ENCODE data around the gene CCDC92B.
A peak's percentile ranks its signal among the peaks of the same experiment; 100 is the strongest.

The CCDC92B gene

DNA sequence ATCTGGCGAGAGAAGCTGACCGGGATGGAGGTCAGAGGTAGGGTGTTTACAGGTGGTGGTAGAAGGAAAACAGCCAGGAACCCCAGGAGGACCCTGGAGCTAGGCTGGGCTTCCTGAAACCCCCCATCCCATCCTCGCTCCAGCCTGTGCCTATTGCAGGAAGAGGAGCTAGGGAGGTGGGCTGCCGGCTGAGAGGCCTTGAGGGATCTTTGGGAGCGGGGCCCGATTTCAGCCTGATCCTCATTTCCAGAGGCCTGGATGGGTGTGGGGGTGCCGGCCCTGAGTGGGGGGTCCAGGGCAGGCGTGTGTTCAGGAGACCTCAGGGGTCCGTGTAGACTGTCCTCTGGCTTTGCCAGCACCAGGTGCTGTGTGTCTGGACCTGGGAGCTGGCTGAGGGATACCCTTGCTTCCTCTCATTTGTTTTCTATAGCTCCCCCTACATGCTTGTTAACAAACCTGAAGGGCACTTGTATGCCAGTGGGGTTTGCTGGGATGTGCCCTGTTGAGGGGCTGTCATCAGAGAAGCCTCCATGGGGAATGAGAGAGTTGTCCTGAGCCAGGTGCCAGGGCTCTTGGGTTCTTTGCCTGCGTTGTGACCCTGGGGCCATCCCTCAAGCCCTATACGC, 27.9 kb upstream of the CCDC92B start:
- no peak for DNase-seq

DNA sequence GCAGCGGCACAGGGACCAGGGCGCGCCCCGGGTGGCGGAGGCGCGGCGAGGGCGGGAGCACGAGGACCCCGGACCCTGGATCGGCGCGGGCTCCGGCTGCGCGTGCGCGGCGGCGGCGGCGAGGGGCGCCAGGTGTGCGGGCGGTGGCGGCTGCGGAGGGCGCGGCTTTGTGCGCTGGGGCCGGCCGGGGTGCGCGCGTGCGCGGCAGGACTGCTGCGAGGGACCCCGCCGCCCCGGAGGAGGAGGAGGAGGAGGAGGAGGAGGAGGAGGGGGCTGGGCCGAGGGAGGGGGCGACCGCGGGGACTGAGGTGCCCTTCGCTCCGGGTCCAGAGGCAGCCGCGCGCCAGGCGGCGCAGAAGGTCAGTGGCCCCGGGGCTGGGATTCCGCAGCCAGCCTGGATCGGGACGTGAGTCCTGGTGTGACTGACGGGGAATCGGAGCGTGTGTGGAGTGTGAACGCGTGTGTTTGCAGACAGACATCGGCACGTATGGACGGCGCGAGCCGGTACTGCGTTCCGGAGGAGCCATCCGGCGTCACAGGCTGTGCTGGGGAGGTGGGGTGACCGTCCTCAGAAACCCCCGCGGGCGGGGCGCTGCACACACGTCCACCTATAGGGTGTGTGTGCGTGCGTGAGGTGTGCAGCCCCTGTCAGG, 27.3 kb upstream of the CCDC92B start:
- no peak for DNase-seq

DNA sequence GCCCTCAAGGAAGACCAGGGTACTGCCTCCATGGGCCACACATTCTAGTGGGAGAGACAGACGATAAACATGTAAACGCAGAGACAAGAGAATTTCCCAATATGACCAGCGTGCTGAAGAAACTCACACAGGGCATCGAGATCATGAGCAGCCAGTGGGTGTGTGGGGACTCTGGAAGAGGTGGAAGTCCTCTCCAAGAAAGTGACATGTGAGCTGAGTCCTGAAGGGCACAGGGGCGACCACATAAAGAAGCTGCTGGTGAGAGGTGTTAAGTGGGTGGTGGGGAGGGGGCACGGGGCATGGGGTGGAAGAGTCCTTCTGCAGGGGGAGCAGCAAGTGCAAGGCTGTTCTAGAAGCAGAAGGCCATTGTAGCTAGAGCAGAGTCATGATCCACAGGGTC, 25.8 kb upstream of the CCDC92B start:
- no peak for DNase-seq

DNA sequence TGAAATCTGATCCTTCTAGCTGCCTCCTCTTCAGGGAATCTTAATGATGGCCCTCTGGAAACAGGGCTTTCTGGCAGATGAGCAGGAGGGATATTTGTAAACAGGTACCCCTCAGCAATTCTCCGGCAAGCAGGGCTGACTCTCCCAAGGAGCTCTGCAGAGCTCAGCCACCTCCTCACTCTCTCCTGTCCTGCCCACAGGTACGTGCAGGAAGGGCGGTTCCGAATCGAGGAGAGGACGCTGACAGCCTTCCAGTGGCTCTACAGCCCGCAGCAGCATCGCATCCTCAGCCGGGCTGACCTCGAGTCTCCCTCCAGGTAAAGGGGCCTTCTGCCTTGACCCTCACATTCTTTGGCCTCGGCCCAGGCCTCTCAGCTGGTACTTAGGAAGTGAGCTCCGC, 20.7 kb upstream of the CCDC92B start:
- DNase-seq: no peak

DNA sequence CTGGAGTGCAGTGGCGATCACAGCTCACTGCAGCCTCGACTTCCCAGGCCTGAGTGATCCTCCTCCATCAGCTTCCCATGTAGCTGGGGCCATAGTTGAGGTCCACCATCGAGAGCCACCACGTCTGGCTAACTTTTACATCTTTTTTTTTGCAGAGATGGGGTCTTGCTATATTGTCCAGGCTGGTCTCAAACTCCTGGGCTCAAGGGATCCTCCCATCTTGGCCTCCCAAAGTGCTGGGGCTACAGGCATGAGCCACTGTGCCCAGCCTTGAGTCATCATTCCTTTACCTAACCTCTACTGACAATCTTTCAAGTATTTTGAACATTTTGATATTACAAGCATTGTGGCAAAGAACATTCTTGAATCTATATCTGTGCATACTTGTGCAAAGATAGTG, 9.4 kb upstream of the CCDC92B start:
- no peak for DNase-seq

DNA sequence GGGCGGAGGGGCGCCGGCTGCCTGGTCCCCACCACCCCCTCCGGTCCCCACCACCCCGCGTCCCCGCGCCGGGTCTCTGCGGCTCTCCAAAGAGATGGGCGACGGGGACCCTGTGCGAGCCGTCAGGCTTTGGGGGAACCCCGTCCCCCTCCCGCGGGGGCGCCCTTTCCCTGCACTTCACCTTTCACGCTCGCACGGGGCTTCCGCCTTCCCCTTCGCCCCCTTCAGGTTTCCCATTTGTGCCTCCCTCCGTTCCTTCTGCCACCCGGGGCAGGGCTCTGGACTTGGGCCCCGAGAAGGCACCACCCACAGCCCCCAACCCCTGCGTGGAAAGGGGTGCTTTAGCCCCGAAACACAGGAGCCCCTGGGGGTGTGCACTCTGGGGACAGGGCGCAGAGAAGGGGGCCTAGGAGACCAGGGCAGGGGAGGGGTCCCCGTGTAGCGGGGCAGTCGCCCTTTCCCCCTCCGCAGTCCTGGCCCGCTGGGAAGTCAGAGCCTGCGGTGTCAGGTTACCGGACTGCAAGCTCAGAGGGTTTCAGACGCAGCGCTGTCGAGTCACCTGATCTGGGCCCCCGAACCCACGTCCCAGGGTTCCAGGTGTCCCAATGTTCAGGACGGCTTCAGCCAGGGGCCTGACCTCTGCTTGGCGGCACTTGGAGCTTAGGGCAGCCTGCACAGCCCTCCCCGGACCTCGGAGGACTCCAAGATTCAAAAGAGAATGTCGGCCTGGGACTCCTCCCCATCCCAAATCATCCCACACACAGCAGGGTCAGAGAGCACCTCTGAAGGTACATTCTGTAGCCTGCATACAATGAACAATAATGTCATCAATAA, 6.7 kb upstream of the CCDC92B start:
- DNase-seq: no peak

DNA sequence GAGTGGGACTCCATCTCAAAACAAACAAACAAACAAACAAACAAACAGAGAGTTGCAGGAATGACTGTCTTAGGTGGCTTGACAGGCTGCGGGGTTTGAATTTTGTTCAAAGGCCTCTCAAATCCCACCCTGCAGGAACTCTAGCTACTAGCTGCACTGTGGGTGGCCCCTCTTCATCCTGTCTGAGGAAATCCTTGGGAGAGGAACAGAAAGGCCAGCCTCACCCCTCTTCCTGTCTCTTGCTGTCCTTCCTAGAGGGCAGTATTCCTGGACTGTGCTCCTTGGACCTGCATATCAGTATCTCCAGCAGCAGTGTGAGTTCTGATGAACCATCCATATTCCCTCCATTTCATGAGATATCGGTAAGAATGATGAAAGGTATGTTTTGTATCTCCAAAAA, 2.0 kb upstream of the CCDC92B start:
- DNase-seq: no peak

DNA sequence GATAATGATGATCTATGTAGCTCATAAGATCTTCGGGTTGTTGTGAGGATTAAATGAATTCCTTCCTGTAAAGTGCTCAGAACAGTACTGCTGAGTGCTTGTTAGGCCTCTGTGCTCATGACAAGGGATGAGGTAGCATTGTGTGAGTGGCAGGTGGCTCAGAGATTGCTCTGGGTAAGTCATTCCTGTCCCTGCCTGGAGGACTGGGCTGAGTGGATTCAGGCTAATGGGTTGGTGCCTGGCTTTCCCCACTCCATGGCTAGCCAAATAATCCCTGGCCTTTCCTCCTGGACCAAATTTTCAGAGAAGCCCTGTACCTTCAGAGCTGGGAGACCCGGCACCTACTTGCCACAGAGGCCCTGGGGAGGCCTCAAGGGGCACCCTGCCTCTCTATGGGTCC, 1.3 kb upstream of the CCDC92B start:
- no peak for DNase-seq

DNA sequence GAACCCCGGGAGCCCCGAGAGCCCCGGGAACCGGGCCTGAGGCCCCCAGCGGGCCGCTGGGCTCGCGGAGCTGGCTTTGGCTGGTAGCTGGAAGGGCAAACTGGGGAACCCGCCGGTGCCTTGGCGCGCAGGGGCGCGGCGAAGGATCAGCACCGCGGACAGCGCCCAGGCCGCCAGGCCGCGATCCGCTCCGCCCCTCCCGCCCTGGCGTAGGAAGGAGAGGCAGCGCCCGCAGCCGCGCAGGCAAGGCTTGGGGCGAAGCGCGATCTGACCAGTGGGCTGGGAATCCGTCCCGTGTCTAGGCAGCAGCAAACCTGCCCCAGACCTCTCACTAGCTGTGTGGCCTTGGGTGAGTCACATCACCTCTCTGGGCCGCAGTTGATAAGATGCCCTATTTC, 331 bp upstream of the CCDC92B start:
- DNase-seq: peak; percentile 47

DNA sequence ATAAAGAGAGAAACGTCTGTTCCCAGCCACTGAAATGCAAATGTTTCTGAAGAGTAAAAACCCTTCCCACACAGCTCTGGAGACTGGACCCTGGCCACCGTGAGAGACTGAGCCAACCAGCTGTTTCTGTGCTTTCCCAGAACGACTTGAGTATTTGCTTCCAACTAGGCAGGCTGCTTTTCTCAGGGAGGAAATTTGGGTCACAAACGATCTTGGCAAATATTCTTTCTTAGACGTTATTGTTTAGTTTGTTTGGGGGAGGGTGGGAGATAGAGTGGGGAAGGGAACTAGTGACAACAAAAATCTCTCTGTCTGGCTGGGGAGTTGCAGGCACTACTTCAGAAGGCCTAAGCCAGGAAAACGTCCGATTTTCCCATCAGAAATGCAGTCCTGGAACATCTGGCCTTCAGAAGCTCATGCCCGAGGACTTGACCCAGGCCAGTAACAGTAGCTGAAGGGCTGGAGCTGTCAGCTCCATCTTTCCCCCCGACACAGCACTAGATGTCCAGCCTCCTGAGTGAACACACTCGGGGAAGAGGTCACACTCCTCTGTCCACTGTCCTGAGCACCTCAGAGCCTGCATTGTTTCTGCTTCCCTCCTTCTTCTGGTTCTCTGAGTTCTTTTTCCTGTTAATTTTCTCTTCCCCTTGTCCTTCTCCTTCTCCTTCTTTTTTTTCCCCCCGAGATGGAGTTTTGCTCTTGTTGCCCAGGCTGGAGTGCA, 4.0 kb downstream of the CCDC92B start:
- no peak for DNase-seq

DNA sequence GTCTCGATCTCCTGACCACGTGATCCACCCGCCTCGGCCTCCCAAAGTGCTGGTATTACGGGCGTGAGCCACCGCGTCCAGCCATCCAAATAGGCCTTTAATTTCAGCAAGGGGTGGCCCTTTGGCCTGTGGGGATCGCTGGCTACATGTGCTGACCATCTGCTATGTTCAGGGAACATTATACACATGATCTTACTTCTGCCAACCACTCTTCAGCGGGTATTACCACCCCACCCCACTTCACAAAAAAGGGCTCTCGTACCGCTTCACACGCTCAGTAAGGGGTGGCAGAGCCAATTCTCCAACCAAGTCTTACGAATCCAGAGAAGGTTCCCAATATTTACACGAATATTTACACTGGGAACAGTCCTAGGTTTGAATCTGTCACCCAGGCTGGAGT, 11.8 kb downstream of the CCDC92B start:
- DNase-seq: no peak

DNA sequence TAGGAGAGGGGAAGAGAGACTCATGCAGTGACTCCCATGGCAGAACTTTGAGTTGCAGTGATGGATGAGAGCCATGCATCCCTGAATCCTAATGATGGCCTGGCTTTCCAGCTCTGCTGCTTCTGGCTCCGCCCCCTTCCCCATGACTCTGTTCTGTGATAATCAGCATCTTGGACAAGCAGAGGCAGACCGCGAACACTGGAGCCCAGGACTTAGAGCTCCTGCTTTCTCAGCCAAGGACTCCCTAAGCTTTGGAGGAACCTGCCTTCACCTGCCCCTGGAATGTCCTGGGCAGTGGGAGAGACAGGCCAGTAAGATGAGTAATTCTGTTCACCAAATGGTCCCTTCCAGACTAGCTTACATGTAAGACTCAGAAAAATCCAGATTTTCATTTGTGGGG, 12.5 kb downstream of the CCDC92B start:
- no peak for DNase-seq

DNA sequence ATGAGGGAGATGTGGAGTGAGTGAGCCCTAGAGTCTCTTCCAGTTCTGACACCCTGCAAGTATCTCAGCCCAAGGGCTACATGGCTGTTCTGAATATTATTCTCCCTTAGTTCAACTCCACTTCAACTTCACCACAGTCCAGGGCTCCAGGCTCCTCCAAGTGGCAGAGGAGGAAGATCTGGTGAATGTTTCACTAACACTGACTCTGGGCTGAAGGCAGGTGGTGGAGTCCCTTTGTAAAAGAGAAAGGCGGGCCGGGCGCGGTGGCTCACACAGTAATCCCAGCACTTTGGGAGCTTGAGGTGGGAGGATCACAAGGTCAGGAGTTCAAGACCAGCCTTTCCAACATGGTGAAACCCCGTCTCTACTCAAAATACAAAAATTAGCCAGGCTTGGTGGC, 13.6 kb downstream of the CCDC92B start:
- no peak for DNase-seq

DNA sequence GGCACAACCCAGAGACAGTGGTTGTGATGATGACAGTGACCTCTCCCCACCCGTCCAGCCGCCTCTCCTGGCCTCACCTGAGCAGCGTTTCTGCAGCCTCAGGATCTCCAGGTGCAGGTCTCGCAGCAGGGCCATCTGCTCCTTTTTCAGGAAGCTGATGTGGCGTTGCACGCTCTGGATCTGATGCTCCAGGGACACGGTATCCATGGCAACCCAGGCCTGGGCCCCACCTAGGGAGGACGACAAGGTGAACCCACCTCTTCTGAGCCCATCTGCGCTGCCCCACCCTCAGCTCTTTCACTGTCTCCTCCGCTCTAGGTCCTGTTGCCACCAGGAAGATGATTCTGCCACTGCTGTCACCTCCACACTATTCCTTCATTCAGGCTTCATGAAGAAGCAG, 14.5 kb downstream of the CCDC92B start:
- DNase-seq: no peak

DNA sequence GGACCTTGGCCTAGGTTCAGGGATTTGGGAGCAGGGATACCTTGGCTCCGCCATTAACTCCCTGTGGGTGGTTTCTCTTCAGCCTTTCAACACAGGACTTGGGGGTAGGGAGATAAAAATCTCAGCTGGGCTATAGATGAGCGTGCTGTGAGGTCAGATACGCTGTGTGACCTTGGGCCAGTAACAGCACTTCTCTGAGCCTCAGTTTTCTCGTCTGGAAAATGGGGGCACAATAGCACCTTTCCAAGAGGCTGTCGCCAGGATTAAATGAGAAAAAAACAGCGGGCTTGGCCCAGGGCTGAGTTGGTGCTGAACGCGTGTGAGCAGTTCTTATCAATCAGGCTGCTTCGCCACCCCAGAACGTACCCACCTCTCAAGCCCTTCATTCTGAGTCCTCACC, 17.6 kb downstream of the CCDC92B start:
- DNase-seq: no peak

DNA sequence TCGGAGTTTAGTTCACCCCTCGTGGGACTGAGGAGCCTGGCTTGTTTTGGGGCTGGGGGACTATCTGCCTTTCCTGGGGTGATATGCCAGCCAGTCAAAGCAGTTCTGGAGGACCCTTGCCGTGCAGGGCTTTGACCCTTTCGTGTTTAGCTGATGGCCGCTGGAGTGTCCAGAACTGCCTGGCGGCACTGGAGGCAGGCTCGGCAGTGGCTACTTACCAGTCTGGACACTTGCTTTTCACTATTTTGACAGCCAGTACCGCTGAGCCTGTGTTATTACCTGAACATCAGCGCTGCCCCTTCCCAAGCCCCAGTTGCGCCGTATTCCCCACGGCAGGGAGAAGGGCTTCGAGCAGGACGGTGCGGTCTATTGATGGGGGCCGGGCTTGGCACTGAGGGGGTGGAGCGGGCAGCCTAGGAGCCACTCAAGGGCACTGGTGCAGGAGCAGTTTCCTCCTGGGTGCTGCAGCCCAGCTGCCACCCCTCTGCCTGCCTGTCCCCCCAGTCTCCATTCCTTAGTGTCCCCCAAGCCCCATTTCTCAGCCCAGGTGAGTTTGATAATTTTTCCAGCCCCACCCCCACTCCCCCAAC, 18.6 kb downstream of the CCDC92B start:
- no peak for DNase-seq

DNA sequence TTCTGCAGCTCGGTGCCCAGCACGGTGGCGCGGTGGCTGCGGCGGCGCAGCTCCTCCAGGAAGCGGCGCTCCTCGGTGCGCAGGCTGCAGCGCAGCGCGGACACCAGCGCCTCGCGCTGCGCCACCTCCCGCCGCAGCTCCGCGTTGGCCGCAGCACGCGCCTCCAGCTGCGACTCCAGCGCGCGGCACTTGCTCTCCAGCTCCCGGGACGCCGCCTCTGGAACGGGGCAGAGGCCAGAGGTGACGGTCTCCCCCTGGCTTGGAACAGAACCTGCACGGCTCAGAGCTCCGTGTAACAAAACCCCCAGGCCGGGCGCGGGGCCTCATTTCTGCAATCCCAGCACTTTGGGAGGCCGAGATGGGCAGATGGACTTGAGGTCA, 24.7 kb downstream of the CCDC92B start:
- DNase-seq: no peak

DNA sequence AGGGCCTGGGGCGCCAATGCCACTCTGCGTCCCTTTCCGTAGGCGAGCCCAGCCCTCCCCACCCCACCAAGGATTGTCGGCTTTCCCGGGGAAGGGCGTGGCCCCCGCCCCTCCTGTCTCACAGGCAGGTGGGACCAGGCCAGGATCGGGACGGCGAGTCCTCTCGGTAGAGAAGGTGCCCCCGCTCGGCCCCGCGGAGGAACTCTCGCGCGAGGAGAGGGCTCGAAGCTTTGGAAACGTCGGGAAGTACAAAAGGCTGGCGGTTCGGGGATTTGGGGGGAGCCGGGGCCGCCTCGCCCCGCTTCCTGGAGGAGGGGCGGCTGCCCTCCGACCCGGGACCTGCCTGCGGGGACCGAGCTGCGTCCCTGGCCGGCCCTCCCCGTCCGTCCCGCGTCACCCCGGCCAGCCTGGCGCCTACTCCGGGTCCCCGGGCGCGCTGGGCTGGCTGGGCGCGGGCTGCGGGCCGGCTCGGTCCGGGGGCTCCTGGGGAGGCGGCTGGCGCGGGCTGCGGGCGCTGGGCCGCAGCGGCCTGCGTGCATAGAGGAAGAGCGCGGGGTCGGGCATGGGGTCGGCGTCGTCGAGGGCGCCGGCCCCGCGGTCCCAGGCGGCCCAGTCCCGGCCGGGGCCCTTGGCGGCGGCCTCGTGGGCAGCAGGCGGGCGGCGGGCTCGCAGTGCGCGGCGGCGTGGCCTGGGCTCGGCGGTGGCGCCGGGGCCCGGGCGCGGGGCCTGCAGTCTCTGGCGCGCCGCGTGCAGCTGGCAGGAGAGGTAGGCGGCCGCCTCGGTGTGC, 25.3 kb downstream of the CCDC92B start:
- no peak for DNase-seq

DNA sequence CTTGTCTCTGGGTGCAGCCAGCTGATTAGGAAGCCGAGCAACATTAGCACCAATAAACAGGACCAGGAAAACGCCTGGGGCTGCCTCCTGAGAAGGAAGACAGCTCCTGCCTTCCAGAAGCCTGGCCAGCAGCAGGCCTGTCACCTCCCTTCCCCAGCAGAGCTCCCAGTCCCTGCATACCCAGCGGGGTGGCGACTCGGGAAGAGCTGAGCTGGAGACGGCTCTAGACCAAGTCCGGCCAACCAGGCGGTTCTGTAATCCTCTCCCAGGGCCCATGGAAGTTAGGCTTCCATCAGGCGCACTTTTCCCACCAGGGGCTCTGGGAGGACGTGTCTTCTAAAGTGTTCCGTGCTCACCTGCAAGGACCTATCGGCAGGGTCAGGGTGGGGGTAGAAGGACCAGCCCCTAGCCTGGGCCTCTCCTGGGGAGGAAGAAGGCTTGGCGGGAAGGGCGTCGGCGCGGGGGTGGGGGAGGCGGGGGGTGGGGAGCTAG, 25.9 kb downstream of the CCDC92B start:
- DNase-seq: no peak

DNA sequence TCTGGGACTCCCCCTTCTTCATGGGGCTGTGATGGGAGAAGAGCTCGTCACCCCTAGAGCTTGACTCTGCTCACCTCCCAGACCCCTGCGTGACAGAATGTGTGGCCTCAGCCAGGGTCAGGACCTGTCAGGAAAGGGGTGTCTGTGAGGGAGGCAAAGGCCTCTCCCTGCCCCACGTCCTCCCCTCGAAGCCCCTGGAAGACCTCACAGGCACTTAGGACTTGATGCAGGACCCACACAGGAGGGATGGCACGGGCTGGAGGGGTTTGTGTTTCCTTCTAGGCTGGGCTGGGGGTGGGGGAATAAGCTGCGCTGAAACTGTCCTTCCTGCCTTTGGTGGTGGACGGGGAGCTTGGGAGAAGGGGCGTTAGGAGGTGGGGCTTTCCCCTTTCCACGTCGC, 26.8 kb downstream of the CCDC92B start:
- DNase-seq: no peak

DNA sequence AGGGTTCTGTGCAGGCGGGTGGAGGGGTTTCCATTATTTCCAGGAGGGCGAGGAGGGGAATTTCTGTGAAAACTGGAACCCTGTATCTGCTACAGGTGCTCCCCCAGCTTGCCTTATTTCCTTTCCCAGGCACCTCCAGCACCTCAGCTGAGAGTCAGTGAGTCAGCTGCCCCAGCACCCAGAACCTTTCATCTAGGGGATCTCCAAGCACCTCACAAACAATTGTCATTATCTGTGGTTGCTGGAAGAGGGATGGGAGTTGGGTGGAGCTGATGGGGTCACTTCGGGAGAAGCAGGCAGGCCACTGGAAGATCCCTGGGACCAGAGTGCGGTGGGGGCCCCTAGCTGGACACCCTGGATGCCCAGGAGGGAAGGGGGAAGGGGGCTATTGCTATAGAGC, 27.8 kb downstream of the CCDC92B start:
- DNase-seq: no peak

DNA sequence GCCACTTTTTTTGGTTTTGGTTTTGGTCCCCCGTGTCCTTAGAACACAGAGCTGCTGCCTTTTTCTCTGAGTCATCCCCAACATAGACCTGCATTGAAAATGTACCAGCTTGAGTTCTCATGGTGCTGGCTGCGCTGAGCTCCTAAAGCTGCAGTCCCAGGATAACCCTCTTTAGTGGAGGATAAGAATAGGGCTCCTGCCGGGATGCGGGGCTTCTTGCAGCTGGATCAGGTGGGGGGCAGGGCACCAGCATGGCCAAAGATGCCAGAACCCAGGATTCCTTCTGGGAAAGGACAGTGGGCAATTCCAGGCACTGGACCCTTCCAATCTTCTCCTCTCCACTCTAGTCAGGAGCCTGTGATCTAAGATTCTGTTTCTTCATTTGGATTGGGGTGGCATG, 29.6 kb downstream of the CCDC92B start:
- DNase-seq: no peak
